Activated CD8-positive, alpha-beta memory T cell treated with anti-CD3 and anti-CD28 coated beads for 1 hour (primary cell): ENCODE data around the gene DYRK1A.

Source experiments
- DNase-seq, 2 donors: peaks; one replicate each; pipeline ENCODE4 v3.0.0-alpha.2; 2020; ENCODE audit warnings: low read depth in 1 of 2; ENCODE audit errors: extremely low read depth in 1 of 2

Gene DYRK1A

GRCh38 chr21:37415939-37416338 lies 49.4 kb downstream of the DYRK1A start:
- DNase-seq = no peak

GRCh38 chr21:37416914-37417313 lies 50.3 kb downstream of the DYRK1A start:
- no peak for DNase-seq

- no peak for DNase-seq
Observed at GRCh38 chr21:37419228-37419906, 52.8 kb downstream of the DYRK1A start.

- no peak for DNase-seq
Observed at GRCh38 chr21:37421306-37421705, 54.7 kb downstream of the DYRK1A start.

- DNase-seq = no peak
Observed at GRCh38 chr21:37422382-37422781, 55.8 kb downstream of the DYRK1A start.

- no peak for DNase-seq
Observed at GRCh38 chr21:37423103-37423502, 56.5 kb downstream of the DYRK1A start.

GRCh38 chr21:37424396-37424795 lies 57.8 kb downstream of the DYRK1A start:
- DNase-seq = no peak

GRCh38 chr21:37425001-37425400 lies 58.4 kb downstream of the DYRK1A start:
- DNase-seq = no peak

- DNase-seq = no peak
Observed at GRCh38 chr21:37425684-37426083, 59.1 kb downstream of the DYRK1A start.

GRCh38 chr21:37427221-37427620 lies 60.6 kb downstream of the DYRK1A start:
- no peak for DNase-seq

GRCh38 chr21:37429356-37429755 lies 62.8 kb downstream of the DYRK1A start:
- DNase-seq = no peak

- DNase-seq = no peak
Observed at GRCh38 chr21:37430184-37430821, 63.7 kb downstream of the DYRK1A start.

- DNase-seq = no peak
Observed at GRCh38 chr21:37431243-37431642, 64.7 kb downstream of the DYRK1A start.

- DNase-seq = no peak
Observed at GRCh38 chr21:37432710-37433455, 66.3 kb downstream of the DYRK1A start.

- no peak for DNase-seq
Observed at GRCh38 chr21:37433456-37433840, 66.9 kb downstream of the DYRK1A start.

GRCh38 chr21:37435120-37435519 lies 68.5 kb downstream of the DYRK1A start:
- DNase-seq = no peak

GRCh38 chr21:37435711-37436110 lies 69.1 kb downstream of the DYRK1A start:
- DNase-seq = no peak

GRCh38 chr21:37436174-37436573 lies 69.6 kb downstream of the DYRK1A start:
- no peak for DNase-seq

- DNase-seq = no peak
Observed at GRCh38 chr21:37437376-37438080, 71.0 kb downstream of the DYRK1A start.

GRCh38 chr21:37443683-37444082 lies 77.1 kb downstream of the DYRK1A start:
- DNase-seq = no peak

- DNase-seq = no peak
Observed at GRCh38 chr21:37445228-37445627, 78.7 kb downstream of the DYRK1A start.
